Measurements from ENCODE around the gene ADGRL3.

- TF ChIP-seq CTCF (IDR thresholded peaks at IDR 0.05) (no peak), POLR2A (IDR thresholded peaks at IDR 0.05) (no peak)
Observed at GRCh38 chr4:61177367-61177766, 22.8 kb upstream of the ADGRL3 start.

All from adrenal gland (tissue), 5 donors.